ENCODE results near the gene TMEM30B.

DNA sequence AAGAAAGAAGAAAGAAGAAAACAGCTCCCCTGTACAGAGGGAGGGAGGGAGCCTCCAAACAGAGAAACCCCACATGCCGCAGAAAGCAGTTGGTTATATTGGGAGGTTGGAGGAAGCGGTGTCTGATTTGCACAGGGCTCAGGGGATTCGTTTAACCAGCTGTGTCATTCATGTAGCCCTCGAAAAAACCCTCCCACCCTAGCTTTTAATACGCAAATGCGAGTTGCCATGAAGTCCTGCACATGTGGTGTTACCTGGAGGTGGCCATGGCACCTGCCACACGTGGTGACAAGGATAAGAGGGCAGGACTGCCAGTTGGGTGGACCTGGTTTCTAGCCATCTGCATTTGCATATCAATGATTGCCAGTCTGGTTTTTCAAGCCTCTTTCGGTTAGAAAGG lies 40.9 kb downstream of the TMEM30B start:
- TF ChIP-seq CTCF (IDR thresholded peaks at IDR 0.05): no peak
- TF ChIP-seq GABPA (IDR thresholded peaks at IDR 0.05; ENCODE audit: low read depth): no peak
- TF ChIP-seq MAX (IDR thresholded peaks at IDR 0.05; ENCODE audit: low read depth): no peak
- TF ChIP-seq PBX3 (IDR thresholded peaks at IDR 0.05): no peak
- TF ChIP-seq TEAD4 (IDR thresholded peaks at IDR 0.05; ENCODE audit: borderline replicate concordance, insufficient read depth): no peak
- TF ChIP-seq POLR2AphosphoS5 (IDR thresholded peaks at IDR 0.05; ENCODE audit: low read depth, low read length): no peak
- no peak for TF ChIP-seq ELF1 (IDR thresholded peaks at IDR 0.05)
- TF ChIP-seq, protein P1, sequence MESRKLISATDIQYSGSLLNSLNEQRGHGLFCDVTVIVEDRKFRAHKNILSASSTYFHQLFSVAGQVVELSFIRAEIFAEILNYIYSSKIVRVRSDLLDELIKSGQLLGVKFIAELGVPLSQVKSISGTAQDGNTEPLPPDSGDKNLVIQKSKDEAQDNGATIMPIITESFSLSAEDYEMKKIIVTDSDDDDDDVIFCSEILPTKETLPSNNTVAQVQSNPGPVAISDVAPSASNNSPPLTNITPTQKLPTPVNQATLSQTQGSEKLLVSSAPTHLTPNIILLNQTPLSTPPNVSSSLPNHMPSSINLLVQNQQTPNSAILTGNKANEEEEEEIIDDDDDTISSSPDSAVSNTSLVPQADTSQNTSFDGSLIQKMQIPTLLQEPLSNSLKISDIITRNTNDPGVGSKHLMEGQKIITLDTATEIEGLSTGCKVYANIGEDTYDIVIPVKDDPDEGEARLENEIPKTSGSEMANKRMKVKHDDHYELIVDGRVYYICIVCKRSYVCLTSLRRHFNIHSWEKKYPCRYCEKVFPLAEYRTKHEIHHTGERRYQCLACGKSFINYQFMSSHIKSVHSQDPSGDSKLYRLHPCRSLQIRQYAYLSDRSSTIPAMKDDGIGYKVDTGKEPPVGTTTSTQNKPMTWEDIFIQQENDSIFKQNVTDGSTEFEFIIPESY (IDR thresholded peaks at IDR 0.05; ENCODE audit: borderline replicate concordance, low read depth): no peak
- TF ChIP-seq TAF1 (IDR thresholded peaks at IDR 0.05; ENCODE audit: borderline replicate concordance, low read depth, low read length): no peak
- TF ChIP-seq MXI1 (IDR thresholded peaks at IDR 0.05; ENCODE audit: low read depth, low read length): no peak
- TF ChIP-seq EP300 (IDR thresholded peaks at IDR 0.05; ENCODE audit: borderline replicate concordance in 1 of 2, low read depth in 1 of 2, low read length in 1 of 2): no peak
- no peak for TF ChIP-seq SIN3A (IDR thresholded peaks at IDR 0.05; ENCODE audit: borderline replicate concordance, low read depth, low read length)
- no peak for TF ChIP-seq MEF2A (IDR thresholded peaks at IDR 0.05; ENCODE audit: borderline replicate concordance, low read depth)

Data from SK-N-SH (cell line).